ENCODE data around the gene EFCAB5. TPM values are rescaled to one million over a fixed set of nuclear protein-coding genes. Genes with fewer than 3 reads are reported as not detected.

EFCAB5 gene
- total and polyA plus RNA-seq, 2 of the 8 experiments (the other 6 are each of a cell fraction or from before 2014, with no cell fraction given) = 0.05 to 0.34 TPM

DNA sequence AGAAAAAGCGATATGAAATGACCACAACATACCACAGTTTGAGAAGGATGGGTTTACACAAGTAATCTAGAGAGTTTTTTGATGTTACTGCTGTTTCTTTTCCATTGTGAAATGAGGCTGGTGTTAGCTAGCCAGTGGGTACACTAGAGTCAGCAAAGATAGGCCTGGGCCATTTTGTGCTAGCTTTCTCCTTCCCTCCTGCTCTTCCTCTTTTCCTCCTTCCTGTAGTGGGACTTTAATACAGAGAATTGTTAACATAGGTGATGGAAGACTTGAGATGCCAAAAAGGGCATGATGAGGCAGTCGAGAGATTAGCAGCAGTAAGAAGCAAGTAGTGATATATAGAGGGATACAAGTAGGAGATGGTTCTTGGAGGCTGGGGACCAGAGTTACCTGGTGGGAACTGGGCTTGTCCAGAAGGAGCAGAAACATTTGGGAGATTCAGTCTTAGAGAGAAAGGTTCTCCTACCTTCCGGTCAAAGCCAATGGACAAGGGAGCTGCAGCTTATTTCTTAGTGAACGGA is 182.9 kb downstream of the EFCAB5 start:
- no peaks in the 10 kb centered on the region for H3K9me3 ChIP-seq (ENCODE audit: insufficient read depth in 2 of 2, low read depth in 1 of 2, low read length in 1 of 2)
- no peak overlapping the region for H3K4ac ChIP-seq (replicated peaks; ENCODE audit: insufficient read length, low read depth, low read length)
- no peak overlapping the region for H4K91ac ChIP-seq (replicated peaks; ENCODE audit: insufficient read length, low read length)
- H3K23ac ChIP-seq (ENCODE audit: insufficient read length) = no peak overlapping the region
- H2BK5ac ChIP-seq (ENCODE audit: low read depth, low read length) = no peak overlapping the region
- H2BK12ac ChIP-seq (ENCODE audit: low read depth, low read length) = no peak overlapping the region
- WGBS, 2 experiments (ENCODE audit: extremely low coverage in 1 of 2, insufficient coverage in 1 of 2, insufficient read length in 1 of 2, insufficient replicate concordance in 2 of 2, low coverage in 1 of 2, low lambda C conversion rate in 2 of 2, missing lambda C conversion rate in 1 of 2) = 87% methylated on average over 4 of the region's 4 CpGs; no CpG with 5 or more reads in 1 of the 2 experiments
- no peak overlapping the region for H3K4me3 ChIP-seq (ENCODE audit: extremely low read depth in 1 of 4, insufficient read depth in 2 of 4, low read depth in 3 of 4, low read length in 4 of 4)
- H3K79me1 ChIP-seq (ENCODE audit: low read depth, low read length) = no peaks in the 10 kb centered on the region; the same call in 1 of the 2 replicates
- no peaks in the 10 kb centered on the region for H3K23me2 ChIP-seq (ENCODE audit: low read depth, low read length)
- H3K18ac ChIP-seq (ENCODE audit: extremely low read depth, low read length) = no peak overlapping the region
- no peak overlapping the region for H2BK15ac ChIP-seq (ENCODE audit: low read length)
- ChIA-PET CTCF (ENCODE audit: partially characterized antibody) (interaction anchor here (0.6 to 4.1 kb wide), 25 partner anchors 10 to 276 kb away, joined by 3 to 36 read pairs (median 5); partner anchors contain the start of gene SLC6A4), POLR2A (ENCODE audit: partially characterized antibody) (interaction anchor here (0.6 to 2.2 kb wide), 10 partner anchors 7 to 483 kb away, joined by 3 to 10 read pairs (median 4); no protein-coding TSS in a partner anchor)
- H3K56ac ChIP-seq (replicated peaks; ENCODE audit: insufficient read length, low read depth, low read length) = no peak overlapping the region
- H4K5ac ChIP-seq (ENCODE audit: insufficient read length, low read depth, low read length) = no peak overlapping the region
- no peaks in the 10 kb centered on the region for H3K27me3 ChIP-seq (replicated peaks in 1 of 4; ENCODE audit: control insufficient read depth in 3 of 4, extremely low read depth in 1 of 4, insufficient read depth in 3 of 4, low read length in 3 of 4)
- no peak overlapping the region for H2BK120ac ChIP-seq (replicated peaks; ENCODE audit: low read depth, low read length)
- H3K4me2 ChIP-seq (ENCODE audit: insufficient read depth in 1 of 2, low read depth in 2 of 2, low read length in 2 of 2) = no peak overlapping the region
- DNase-seq (ENCODE audit: low read depth in 1 of 2, low spot score in 2 of 2) (no peak), FAIRE-seq (no peak)
- no peak overlapping the region for H2BK20ac ChIP-seq (ENCODE audit: low read length)
- H3K79me2 ChIP-seq (ENCODE audit: control insufficient read depth in 1 of 2, insufficient read depth in 2 of 2, low read length in 2 of 2) = peaks cover 0 to 73% of the 10 kb centered on the region in 2 experiments; a peak in 3 of 4 replicates
- H4K8ac ChIP-seq (ENCODE audit: extremely low read depth, insufficient read depth, low read length) = no peak overlapping the region
- H3K36me3 ChIP-seq (ENCODE audit: control insufficient read depth in 2 of 4, insufficient read depth in 4 of 4, low read length in 3 of 4) = peaks cover 0 to 34% (median 3%) of the 10 kb centered on the region in 4 experiments; a peak in 5 of 8 replicates
- TF ChIP-seq ZNF274 (IDR thresholded peaks at IDR 0.05; ENCODE audit: borderline replicate concordance, extremely low read depth, low read length) (no peak), TAF7 (optimal IDR thresholded peaks at IDR 0.05; ENCODE audit: borderline replicate concordance, low read depth, low read length) (no peak), SP4 (IDR thresholded peaks at IDR 0.05; ENCODE audit: low read length) (no peak), CBX8 (IDR thresholded peaks at IDR 0.05; ENCODE audit: borderline replicate concordance, low read depth, low read length) (no peak), POU5F1 (IDR thresholded peaks at IDR 0.05; ENCODE audit: low read depth, low read length) (no peak), CTBP2 (IDR thresholded peaks at IDR 0.05; ENCODE audit: borderline replicate concordance, insufficient read depth, insufficient read length, low read length) (no peak), HDAC6 (IDR thresholded peaks at IDR 0.05; ENCODE audit: low read depth, low read length) (no peak), SIRT6 (IDR thresholded peaks at IDR 0.05; ENCODE audit: low read length) (no peak), BCL11A (IDR thresholded peaks at IDR 0.05; ENCODE audit: low read depth in 2 of 2, low read length in 2 of 2) (no peak), PHF8 (conservative IDR thresholded peaks at IDR 0.05; ENCODE audit: low read depth, low read length) (no peak), CBX5 (IDR thresholded peaks at IDR 0.05; ENCODE audit: low read depth, low read length) (no peak), TCF12 (IDR thresholded peaks at IDR 0.05; ENCODE audit: low read depth, low read length) (no peak)
- TF ChIP-seq, protein P1, sequence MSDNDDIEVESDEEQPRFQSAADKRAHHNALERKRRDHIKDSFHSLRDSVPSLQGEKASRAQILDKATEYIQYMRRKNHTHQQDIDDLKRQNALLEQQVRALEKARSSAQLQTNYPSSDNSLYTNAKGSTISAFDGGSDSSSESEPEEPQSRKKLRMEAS (IDR thresholded peaks at IDR 0.05) = no peak
- H3K9ac ChIP-seq (replicated peaks in 1 of 4; ENCODE audit: extremely low read depth in 1 of 4, low read depth in 3 of 4, low read length in 3 of 4) = no peak overlapping the region
- H4K20me1 ChIP-seq (replicated peaks in 1 of 2; ENCODE audit: control insufficient read depth in 1 of 2, insufficient read depth in 2 of 2, low read length in 2 of 2) = peaks cover 4% of the 10 kb centered on the region in 2 experiments
- no peak overlapping the region for H3K27ac ChIP-seq (ENCODE audit: low read depth, low read length)
- no peak overlapping the region for H3K14ac ChIP-seq (ENCODE audit: insufficient read length)
- H2AFZ ChIP-seq (ENCODE audit: low read length) = no peak overlapping the region
- H3K4me1 ChIP-seq (replicated peaks in 1 of 4; ENCODE audit: control insufficient read depth in 3 of 4, insufficient read depth in 4 of 4, low read length in 3 of 4) = no peaks in the 10 kb centered on the region
- H2AK5ac ChIP-seq (ENCODE audit: low read depth, low read length) = no peak overlapping the region
